ENCODE data around the gene TBCCD1. TPM values are rescaled to one million over a fixed set of nuclear protein-coding genes. Genes with fewer than 3 reads are reported as not detected.

The TBCCD1 gene, protein sequence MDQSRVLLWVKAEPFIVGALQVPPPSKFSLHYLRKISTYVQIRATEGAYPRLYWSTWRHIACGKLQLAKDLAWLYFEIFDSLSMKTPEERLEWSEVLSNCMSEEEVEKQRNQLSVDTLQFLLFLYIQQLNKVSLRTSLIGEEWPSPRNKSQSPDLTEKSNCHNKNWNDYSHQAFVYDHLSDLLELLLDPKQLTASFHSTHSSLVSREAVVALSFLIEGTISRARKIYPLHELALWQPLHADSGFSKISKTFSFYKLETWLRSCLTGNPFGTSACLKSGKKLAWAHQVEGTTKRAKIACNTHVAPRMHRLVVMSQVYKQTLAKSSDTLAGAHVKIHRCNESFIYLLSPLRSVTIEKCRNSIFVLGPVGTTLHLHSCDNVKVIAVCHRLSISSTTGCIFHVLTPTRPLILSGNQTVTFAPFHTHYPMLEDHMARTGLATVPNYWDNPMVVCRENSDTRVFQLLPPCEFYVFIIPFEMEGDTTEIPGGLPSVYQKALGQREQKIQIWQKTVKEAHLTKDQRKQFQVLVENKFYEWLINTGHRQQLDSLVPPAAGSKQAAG
- total RNA-seq = 13.0 and 13.8 TPM in 2 replicates
- polyA plus RNA-seq (2012) = 11.4 TPM

DNA sequence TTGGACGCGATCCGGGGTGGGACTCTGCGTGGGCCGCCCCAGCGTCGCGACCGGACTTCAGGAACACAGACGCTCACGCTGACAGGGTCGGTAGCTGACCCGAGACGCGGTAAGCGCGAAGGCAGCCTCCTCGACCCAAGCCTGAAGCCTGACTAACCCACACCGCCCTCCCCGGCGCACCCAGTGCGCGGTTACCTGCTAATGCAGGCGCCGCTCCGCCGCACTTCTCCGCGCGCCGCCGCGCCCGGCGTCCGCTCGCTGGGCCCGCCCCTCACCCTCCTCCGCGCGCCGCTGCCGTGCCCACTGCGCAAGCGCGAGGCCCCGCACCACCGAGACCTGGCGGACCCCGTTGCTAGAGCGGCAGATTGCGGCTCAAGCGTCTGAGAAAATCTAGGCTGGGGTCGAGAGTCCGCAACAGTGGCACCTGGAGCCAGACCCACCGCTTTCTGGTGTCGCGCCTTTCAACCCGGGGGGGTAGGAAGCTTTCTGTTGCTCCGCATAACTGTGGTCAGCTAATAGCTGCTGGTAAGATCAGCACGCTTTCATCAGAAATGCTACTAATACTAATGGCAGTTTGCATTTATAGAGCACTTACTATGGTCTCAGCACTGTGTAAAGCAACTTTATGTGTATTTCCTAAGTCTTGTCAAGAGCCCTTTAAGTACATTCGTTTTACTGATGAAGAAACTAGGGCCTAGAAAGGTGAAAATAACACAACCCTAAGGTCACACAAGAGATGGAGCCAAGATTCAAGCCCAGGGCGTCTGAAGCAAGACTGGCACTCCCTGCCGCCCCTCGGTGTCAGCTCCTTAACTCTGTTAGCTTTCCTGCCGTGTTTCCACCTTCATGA is at the start of gene TBCCD1:
TSS of gene TBCCD1 (minus strand) at position 268 of the 850 bp plus-strand sequence. CDS start 3,010 bp downstream, outside the sequence.
- peak; percentile 93 for DNase-seq (ENCODE audit: low read depth)

DNA sequence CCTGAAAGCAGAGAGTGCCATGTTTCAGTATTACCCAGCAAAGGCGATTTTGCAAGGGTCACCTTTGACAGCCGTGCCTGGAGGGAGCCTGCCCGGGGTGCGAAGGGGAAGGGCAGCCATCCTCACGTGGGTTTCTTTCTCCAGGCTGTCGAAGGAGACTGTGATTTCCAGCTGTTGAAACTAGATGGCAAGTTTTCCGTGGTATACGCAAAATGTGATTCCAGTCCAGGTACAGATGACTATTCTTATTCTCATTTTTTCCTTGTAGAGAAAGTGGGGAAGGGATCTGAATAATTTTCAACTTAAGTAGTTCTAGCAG is 49.1 kb upstream of the TBCCD1 start:
- no peak for DNase-seq (ENCODE audit: low read depth)

DNA sequence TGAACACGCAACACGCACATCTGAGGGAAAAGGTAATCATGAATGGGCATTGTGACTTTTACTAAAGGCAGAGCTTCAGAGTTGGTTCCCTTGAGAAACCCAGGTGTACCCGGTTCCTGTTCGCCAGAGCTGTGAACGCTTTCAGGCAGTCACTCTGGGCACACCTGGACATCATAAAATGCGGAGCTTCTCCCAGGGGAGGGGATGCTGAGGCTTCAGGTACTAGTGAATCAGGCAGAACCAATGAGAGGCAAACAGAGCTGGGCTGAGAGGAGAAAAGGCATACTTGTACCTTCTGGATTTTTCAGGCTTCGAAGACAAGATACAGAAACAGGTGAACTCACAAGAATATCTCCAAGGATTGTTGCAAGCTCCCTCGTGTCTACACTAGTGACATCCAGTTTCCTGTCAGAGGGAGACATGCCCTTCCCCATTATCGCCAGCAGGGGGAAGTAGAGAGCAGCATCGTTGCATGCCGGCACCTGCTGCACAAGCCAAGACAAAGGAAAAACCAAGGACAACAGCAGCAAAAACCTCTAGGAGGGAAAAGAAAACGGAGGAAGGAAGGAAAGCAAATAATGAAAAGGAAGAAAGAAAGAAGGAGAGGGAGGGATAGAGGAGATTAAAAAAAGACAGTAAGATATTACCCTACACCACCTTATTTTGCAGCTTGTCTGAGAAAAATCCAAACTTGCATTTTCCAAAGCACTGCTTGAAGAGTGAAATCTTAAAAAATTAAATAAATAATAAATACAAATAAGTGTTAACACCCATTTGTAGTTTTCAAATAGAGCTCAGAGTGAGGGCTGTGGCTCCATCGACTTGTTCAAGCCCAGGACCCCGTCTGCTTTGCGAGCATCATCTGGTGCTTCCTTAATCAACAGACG is 47.7 kb upstream of the TBCCD1 start:
- DNase-seq (ENCODE audit: low read depth) = peak; percentile 82

DNA sequence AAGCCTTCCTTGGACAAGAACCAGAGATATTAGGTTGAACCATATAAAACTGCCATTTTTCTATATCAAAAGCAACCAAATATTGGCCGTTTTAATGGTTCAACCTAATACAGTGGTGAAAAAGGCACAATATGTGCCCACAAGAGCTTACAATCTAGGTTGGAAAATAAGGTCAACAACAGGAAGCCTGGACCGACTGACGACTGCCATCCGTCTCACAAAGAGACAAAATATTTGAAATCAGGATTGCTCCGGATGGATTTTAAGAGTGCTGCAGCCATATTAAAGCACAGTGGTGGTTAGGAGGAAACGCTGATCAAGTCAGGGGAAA is 47.1 kb upstream of the TBCCD1 start:
- no peak for DNase-seq (ENCODE audit: low read depth)

DNA sequence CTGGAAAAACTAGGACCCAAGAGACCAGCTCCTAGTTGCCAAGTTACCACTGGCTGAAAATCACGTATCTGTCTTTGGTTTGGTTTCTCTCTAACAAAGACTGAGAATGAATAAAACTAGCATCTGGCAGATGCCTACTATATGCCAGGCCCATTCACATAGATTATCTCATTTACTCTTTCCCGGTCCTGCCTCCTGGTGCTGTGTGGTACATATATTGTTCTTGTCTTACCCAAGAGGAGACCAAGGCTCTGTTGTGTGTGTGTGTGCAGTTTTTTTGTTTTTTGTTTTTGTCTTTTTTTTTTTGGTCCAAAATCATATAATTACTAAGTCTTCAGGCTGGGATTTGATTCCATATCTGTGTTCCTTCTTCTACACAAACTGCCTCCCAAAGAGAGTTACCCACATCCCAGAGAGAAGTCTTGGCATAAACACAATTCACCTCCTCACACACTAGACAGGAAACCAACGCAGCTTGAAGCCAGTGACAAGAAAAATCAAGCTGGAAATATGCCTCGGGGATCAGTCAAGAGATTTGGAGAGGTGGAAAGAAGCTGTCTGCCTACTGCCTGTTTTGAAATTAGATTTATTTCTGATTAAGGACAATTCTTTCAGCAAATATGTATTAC is 46.6 kb upstream of the TBCCD1 start:
- DNase-seq (ENCODE audit: low read depth) = no peak

DNA sequence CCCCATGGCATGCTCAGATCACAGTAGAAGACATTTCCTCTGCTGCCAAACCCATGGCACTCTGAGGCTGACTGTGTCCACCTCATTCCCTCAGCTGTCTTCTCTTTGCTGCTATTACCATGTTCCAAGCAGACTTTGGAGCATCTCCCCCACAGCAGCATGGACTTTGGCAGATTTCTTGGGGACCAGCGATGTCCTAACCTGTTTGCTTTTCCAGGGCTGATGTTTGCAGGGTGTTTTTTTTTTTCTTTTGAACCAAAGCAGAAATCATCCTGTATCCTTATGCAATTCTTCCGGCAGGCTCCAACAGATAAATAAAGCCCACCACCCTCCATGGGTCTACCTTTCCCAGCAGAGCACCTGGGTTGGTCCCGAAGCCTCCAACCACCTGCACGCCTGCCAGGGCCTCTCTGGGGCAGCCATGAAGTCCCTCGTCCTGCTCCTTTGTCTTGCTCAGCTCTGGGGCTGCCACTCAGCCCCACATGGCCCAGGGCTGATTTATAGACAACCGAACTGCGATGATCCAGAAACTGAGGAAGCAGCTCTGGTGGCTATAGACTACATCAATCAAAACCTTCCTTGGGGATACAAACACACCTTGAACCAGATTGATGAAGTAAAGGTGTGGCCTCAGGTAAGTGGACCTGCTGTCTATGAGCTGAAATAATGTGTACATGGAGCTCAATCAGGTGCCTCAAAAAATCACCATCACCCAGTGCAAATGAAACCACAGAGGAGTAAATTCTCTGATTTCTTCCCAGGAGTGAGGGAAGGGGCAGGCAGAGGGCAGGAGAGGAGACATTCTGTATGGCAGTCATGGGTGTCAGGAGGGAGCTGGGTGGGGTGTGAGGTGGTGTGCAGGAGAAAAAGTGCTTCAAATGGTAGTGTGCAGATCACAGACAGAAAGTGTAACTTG is 45.8 kb upstream of the TBCCD1 start, which contains the start of gene AHSG:
TSS of gene AHSG (plus strand) at position 340 of the 916 bp plus-strand sequence. CDS start at position 422, 82 bp downstream.
- no peak for DNase-seq (ENCODE audit: low read depth)

DNA sequence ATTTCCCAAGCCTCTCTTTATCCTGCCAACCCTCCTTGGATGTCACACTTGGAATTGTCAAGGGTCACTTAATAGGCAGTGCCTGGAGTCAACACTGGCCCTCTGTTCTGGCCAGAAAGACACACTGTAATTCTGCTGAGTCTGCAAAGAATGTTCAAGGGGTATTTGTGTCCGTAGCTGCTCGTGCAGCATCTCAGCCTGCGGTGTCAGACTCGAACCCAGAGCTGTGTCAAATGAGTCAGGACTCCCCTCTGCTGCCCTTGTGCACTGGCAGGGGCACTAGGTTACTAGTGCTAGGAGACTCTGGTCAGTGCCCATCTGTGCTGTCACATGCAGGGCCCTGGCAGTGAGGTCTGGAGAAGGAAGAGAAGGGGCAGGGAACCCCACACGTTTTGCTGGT is 44.9 kb upstream of the TBCCD1 start:
- DNase-seq (ENCODE audit: low read depth) = no peak

DNA sequence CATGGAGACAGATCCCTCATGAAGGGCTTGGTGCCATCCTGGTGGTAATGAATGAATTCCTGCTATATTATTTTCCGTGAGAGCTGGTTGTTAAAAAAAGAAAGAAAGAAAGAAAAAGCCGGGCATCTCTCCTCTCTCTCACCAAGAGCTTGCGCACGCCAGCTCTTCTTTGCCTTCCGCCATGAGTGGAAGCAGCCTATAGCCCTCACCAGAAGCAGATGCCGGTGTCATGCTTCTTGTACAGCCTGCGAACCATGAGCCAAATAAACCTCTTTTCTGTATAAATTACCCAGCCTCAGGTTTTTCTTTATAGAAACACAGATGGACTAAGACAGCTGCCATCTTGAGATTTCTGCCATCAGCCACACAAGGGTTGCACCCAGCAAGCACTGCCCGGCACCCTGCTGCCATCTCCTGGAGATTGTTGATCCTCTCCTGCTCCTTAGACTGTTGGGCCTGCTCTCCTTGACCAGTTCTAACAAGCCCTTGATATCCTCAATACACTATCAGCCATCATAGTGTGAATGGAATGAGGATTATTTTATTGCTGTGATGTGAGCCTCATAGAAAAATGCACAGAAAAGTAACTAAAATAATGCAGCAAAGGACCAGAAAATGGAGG is 42.2 kb upstream of the TBCCD1 start:
- DNase-seq (ENCODE audit: low read depth) = no peak

DNA sequence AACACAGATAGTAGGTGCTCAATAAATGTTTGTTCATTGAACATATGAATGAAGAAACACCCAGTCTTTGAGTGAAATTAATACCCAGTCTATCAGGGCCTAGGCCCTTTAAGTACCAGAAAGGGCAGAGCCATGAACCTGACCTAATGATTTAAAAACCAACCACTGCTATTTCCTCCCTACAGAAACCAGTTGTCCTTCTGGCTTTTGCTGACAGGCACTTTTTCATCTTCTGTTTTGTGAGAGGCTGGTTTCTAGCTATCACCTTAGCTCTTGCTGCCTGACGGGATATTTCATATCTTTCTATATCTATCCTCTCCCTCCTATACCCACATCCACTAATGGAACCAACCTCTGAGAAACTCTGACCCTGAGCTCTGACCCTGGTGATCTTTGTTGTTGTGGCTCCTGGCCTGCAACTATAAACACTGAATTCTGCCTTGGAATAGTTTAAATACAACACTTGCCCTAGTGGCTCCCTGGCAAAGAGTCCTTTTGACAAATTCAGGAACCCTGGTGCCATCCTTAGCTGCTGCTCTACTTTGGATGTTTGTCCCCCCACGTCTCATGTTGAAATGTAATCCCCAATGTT is 41.6 kb upstream of the TBCCD1 start:
- DNase-seq (ENCODE audit: low read depth) = no peak

DNA sequence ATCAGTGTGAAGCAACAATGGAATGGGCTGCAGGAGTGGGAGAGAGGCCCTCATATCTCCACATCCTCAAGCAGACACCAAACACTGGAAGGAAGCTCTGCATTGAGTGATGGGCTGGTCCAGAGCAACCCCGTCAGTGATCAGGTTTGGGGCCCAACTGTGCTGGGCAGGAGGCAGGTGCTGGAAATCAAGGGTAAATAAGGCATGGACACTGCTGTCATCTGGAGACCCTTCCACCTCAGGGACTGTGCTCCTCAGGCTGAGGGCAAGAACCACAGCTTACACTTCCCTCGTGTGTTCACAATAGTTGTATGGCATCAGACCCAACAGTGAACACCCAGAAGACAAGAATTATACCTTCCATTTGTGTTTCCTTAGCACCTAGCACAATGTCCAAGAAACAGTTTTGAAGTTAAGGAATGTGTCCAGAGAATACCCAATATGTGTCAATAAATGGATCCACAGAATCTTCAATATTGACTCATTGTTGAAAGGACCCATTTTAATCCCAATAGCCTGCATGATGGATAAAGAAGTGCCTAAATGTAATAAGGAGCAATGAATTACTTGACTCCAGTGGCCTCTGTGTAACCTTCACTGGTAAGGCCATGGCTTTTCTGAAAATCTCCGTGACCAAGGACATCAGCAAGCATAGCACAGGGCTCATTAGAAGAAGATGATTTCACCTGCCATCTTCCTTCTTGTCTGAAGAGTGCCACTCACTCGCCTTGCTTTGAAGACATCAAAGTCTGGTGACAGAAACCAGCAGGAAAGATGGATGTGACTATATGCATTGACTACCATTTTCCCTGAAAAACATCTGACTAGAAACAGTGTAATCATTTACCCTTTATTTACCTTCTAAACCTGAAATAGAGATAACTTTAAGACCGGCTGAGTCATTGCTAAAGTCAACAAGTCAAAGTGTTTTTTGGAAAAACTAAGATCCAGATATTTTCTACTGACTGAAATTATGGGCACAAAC is 38.7 kb upstream of the TBCCD1 start:
- DNase-seq (ENCODE audit: low read depth) = no peak

DNA sequence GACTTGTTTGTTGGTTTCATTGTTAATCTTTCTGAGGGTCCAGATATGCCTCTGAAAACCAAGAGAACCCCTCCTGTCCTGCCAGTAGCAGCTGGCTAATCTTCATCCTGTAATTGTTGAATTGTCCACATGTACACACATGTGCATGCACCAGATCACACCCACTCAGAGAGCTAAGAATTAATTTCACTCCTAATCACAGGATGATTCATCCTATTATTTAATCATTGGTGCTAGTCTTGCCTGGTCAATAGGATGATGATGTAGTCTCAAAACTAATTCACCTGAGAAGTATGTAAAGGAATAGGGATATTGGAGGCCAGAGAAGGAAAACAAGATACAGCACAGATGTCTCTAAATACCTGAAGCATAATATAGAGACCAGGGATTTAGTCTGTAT is 37.9 kb upstream of the TBCCD1 start:
- DNase-seq (ENCODE audit: low read depth) = no peak

DNA sequence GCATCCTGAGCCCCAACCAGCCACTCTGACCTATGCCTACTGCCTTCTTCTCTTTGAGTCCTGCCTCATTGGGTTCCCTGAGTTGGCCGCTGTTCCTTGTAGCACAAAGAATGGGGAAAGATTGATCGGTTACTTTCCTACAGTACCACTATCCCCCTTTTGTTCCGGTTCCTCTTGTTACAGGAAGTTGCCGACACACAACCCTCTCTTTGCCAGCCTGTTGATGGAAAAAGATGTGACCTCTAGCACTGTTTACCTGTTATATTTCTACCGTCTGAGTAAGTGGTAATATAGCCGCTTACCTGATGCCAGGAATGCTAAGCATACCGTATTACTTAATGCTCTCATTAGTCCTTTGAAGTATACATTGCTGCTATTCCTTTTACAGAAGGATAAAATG is 36.0 kb upstream of the TBCCD1 start:
- DNase-seq (ENCODE audit: low read depth) = no peak

DNA sequence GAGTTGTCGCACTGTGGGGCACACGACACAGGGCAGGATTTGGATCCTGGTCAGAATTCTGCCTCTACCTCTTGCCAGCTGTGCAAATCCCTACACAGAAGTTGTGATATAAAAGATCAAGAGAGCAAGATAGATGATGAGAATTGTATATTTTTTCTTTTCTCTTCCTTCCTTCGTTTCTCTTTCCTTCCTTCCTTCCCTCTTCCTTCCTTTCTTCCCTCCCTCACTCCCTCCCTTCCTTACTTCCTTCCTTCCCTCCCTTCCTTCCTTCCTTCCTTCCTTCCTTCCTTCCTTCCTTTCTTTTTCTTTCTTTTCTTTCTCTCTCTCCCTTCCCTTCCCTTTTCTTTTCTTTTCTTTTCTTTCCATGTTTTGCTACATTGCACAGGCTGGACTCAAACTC is 33.8 kb upstream of the TBCCD1 start:
- DNase-seq (ENCODE audit: low read depth) = no peak

DNA sequence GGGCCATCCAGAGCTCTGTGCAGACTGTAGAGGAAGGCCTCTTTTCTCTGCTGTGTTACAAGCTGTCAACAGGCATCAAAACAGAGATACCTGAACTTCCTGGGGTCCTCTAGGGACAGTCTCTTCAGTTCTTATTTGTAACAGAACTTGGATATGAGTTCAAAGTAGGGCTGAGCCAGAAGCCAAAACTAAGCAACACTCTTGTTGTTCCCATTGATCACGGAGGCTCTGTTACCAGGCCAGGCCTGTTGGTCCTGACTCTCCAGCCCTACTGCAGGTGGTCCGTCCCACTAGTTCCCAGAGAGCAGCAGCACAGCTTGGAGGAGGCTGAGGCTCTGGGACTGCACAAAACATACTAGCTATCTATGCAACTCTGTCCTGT is 32.6 kb upstream of the TBCCD1 start:
- DNase-seq (ENCODE audit: low read depth) = no peak

DNA sequence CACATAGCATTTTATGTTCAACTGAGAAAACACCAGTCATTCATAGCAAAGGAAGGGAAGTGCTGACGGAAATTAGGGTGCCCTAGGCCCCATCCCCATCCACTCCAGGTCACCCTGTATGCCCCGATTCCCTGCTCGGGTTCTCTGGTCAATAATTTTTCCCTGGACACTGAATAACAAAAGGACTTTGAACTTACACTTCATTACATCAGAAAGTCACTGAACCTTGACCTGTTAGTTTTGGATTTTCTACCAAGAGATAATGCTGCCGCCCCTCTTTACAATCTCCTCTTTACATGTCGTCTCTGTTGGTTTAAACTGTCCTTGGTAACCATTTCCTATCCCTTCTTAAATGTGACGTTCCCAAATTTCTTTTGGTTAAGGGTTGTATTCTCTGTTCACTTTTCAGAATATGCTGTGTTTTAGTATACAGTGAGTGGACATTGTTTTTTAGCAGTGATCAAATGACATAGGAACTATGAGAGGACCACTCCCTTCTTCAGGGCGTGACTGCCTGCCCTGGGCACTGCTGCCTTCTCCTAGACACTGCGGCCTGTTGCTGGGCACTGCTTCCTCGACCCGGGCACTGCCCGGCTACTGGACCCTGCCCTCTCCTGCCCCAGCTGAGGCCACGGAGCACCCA is 32.1 kb upstream of the TBCCD1 start:
- no peak for DNase-seq (ENCODE audit: low read depth)

DNA sequence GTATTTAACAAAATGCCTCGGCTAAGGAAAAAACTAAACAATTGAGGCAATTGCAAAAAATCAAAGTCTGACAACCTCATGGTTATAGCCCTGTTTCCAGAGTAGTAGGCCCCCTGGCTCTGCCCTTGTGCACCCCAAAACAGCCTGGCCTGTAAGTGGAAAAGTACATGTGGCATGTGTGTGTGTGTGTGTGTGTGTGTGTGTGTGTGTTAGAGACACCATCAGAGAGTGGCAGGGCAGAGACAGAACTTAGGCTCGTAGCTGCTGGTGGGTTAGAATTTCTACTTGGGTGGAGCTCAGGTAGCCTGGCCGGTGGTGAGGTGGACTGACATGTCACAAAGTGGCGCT is 31.6 kb upstream of the TBCCD1 start:
- no peak for DNase-seq (ENCODE audit: low read depth)

DNA sequence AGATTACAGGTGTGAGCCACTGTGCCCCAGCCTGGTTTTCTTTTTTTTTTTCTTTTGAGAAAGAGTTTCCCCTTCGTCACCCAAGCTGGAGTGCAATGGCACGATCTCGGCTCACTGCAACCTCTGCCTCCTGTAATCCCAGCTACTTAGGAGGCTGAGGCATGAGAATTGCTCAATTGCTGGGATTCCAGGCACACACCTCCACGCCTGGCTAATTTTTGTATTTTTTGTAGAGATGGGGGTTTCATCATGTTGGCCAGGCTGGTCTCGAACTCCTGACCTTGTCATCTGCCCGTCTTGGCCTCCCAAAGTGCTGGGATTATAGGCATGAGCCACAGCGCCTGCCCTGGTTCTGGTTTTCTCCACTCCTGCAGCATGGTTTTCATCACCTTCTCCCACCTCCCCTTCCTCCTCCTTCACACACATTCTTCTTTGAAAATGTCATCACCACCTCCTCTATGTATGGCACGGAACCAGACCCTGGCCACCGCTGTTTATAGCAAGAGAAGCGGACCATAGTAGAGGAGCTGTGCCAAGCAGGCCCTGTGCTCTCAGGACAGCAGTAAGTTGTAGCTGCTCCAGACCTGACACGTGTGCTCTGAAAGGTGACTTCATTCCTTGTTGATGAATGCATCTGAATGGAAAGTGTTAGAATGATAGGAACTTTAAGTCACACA is 31.1 kb upstream of the TBCCD1 start:
- no peak for DNase-seq (ENCODE audit: low read depth)
